ENCODE data around the gene ZBTB2. TPM values are rescaled to one million over a fixed set of nuclear protein-coding genes. Genes with fewer than 3 reads are reported as not detected.
"Not testable (repeated sequence)": the region's sequence is repeated elsewhere in the genome, so short reads cannot be mapped to it uniquely, and the experiment has no call there.

ZBTB2 gene
- total and polyA plus RNA-seq, 2 experiments from 2014 or later = 10.6 to 17.3 TPM

GRCh38 chr6:151317103-151317994 lies 74.0 kb downstream of the ZBTB2 start:
- Histone ChIP-seq H2AFZ (no peak overlapping the region), H3K4me1 (ENCODE audit: insufficient read depth) (peaks cover 10% of the 10 kb centered on the region), H3K4me2 (peak overlapping the region; percentile 6), H4K20me1 (ENCODE audit: insufficient read depth, poor library complexity, severe bottlenecking) (no peaks in the 10 kb centered on the region), H3K9me2 (replicated peaks; ENCODE audit: insufficient read depth) (no peaks in the 10 kb centered on the region), H3K4me3 (no peak overlapping the region), H3K9me3 (ENCODE audit: low read depth) (no peaks in the 10 kb centered on the region), H3K27ac (peak overlapping the region; percentile 58), H3K79me2 (peaks cover 2% of the 10 kb centered on the region), H3K36me3 (replicated peaks; ENCODE audit: insufficient read depth, low read depth) (no peaks in the 10 kb centered on the region), H3K27me3 (no peaks in the 10 kb centered on the region)
- peak; percentile 13 for DNase-seq (ENCODE audit: low spot score)
- WGBS (ENCODE audit: low lambda C conversion rate, missing lambda C conversion rate) = 58% methylated on average over 2 of the region's 2 CpGs
- TF ChIP-seq EZH2phosphoT487 (IDR thresholded peaks at IDR 0.05; ENCODE audit: low read depth, severe bottlenecking, unreplicated experiment) (no peak), EZH2 (IDR thresholded peaks at IDR 0.05; ENCODE audit: borderline replicate concordance) (no peak)
- TF ChIP-seq, protein P1, sequence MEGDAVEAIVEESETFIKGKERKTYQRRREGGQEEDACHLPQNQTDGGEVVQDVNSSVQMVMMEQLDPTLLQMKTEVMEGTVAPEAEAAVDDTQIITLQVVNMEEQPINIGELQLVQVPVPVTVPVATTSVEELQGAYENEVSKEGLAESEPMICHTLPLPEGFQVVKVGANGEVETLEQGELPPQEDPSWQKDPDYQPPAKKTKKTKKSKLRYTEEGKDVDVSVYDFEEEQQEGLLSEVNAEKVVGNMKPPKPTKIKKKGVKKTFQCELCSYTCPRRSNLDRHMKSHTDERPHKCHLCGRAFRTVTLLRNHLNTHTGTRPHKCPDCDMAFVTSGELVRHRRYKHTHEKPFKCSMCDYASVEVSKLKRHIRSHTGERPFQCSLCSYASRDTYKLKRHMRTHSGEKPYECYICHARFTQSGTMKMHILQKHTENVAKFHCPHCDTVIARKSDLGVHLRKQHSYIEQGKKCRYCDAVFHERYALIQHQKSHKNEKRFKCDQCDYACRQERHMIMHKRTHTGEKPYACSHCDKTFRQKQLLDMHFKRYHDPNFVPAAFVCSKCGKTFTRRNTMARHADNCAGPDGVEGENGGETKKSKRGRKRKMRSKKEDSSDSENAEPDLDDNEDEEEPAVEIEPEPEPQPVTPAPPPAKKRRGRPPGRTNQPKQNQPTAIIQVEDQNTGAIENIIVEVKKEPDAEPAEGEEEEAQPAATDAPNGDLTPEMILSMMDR (IDR thresholded peaks at IDR 0.05; ENCODE audit: poor library complexity) = no peak

- DNase-seq (ENCODE audit: low spot score); H4K20me1 ChIP-seq (ENCODE audit: insufficient read depth, poor library complexity, severe bottlenecking); H3K27ac ChIP-seq; H3K4me2 ChIP-seq; H3K36me3 ChIP-seq (replicated peaks; ENCODE audit: insufficient read depth, low read depth); H3K9me2 ChIP-seq (replicated peaks; ENCODE audit: insufficient read depth); H2AFZ ChIP-seq; H3K4me3 ChIP-seq; H3K79me2 ChIP-seq; H3K27me3 ChIP-seq; H3K9me3 ChIP-seq (ENCODE audit: low read depth): not testable (repeated sequence)
- peaks cover 10% of the 10 kb centered on the region for H3K4me1 ChIP-seq (ENCODE audit: insufficient read depth)
- WGBS (ENCODE audit: low lambda C conversion rate, missing lambda C conversion rate) = 98% methylated on average over 3 of the region's 3 CpGs
These were observed 75.7 kb downstream of the ZBTB2 start for GRCh38 chr6:151315661-151316060.

Small RNAs within 50 kb of the gene (small RNA-seq; reads per million reads assigned to genes)
- not detected for gene RF00019

Other genes starting within 250 kb of the ZBTB2 start
- gene AKAP12, start 151.6 kb downstream of the ZBTB2 start, total RNA-seq = 32.1 and 34.8 TPM in 2 replicates
- gene AKAP12, start 151.6 kb downstream of the ZBTB2 start, polyA plus RNA-seq = 46.2 and 57.4 TPM in 2 replicates
- 41.9 and 43.5 TPM in 2 replicates for gene RMND1, start 60.6 kb upstream of the ZBTB2 start, total RNA-seq
- gene RMND1, start 60.6 kb upstream of the ZBTB2 start, polyA plus RNA-seq = 24.1 and 27.1 TPM in 2 replicates
- 0.88 and 1.2 TPM in 2 replicates for gene CCDC170, start 102.5 kb upstream of the ZBTB2 start, total RNA-seq
- gene CCDC170, start 102.5 kb upstream of the ZBTB2 start, polyA plus RNA-seq = 0.60 and 1.2 TPM in 2 replicates

Measured in hepatocyte (in vitro differentiated cells).